Measurements from ENCODE around the gene PPP1R14D. TPM values are rescaled to one million over a fixed set of nuclear protein-coding genes. Genes with fewer than 3 reads are reported as not detected.

PPP1R14D gene
- total RNA-seq, 1 experiment from 2014 or later: not detected

DNA sequence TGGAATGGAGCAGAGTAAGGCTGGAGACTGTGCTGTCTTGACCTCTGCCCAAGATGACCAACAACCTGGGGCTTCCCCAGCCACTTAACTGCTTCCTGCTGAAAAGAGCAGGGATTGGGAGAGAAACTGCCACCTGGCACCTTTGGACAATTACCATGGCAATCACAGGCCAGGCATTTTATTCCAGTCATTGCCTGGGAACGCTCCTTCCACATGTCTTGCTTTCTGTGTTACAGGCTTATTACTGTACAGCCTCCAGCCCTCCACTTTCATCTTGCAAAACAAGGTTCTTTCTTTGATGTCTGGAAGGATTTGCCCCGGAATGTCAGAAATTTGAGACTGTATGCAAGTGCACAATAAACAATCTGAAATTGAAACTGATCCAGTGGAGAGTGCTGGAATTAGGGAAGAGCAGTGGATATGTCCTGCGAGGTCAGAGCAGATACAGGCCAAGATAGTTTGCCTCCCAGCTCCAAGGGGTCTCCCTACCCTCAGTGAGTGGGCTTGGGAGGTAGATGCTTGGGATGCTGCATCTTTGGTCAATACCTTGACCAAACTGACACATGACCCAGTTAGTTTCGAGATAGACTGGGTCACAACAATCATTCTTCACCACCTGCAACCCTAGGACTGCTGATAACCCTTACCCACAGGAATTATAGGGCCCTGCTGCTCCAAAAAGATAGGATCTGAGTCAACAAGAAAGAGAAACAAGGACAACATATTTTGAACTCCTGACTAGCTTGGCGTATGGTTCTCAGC lies 2.7 kb downstream of the PPP1R14D start:
- Histone ChIP-seq H3K4me3 (replicated peaks in 1 of 2; ENCODE audit: low read depth in 1 of 2, low read length in 2 of 2) (0 out of 4 replicates have a peak overlapping the region, but pooled peaks of 1 of the 2 experiments have one; percentile 3), H3K9me3 (ENCODE audit: control insufficient read depth in 1 of 2, insufficient read depth in 1 of 2, low read depth in 1 of 2, low read length in 2 of 2) (no peaks in the 10 kb centered on the region), H3K79me2 (ENCODE audit: insufficient read depth, low read length) (no peaks in the 10 kb centered on the region), H3K9ac (ENCODE audit: low read length) (peak overlapping the region; percentile 18; the same call in 1 of the 2 replicates), H3K4me2 (ENCODE audit: low read length) (peak overlapping the region; percentile 50), H3K9me2 (ENCODE audit: insufficient read depth) (no peaks in the 10 kb centered on the region), H3K36me3 (ENCODE audit: control insufficient read depth in 1 of 2, insufficient read depth in 2 of 2, low read length in 2 of 2) (no peaks in the 10 kb centered on the region), H2AFZ (ENCODE audit: low read depth, low read length, poor library complexity, severe bottlenecking) (no peak overlapping the region), H4K20me1 (ENCODE audit: insufficient read depth) (no peaks in the 10 kb centered on the region), H3K4me1 (ENCODE audit: control insufficient read depth in 1 of 2, insufficient read depth in 2 of 2, low read length in 2 of 2) (peaks cover 19 to 23% of the 10 kb centered on the region in 2 experiments), H3K27ac (ENCODE audit: low read depth, low read length) (0 out of 2 replicates have a peak overlapping the region, but pooled peaks have one; percentile 12), H3K27me3 (ENCODE audit: insufficient read depth, low read length) (no peaks in the 10 kb centered on the region)
- intact Hi-C loops (cut with micrococcal nuclease): no loop called here
- no TSS peak for BruUV-seq (replicated peaks)
- ChIA-PET CTCF (no interaction called here), RAD21 (ENCODE audit: low non-redundant PET in 1 of 2, low total read pairs in 2 of 2, uncharacterized antibody in 2 of 2, unreplicated experiment in 2 of 2) (no interaction called here), POLR2A (no interaction called here)
- TF ChIP-seq TCF7L2 (IDR thresholded peaks at IDR 0.05; ENCODE audit: borderline replicate concordance, extremely low read depth, insufficient read depth, insufficient read length) (peak; percentile 64), RAD21 (IDR thresholded peaks at IDR 0.05; ENCODE audit: low read depth) (no peak)
- DNase-seq (ENCODE audit: low read depth, low spot score) (no peak), ATAC-seq (peak; percentile 65)

GRCh38 chr15:40823572-40824343 lies 4.8 kb downstream of the PPP1R14D start:
- Histone ChIP-seq H3K9me2 (ENCODE audit: insufficient read depth) (no peaks in the 10 kb centered on the region), H3K27me3 (ENCODE audit: insufficient read depth, low read length) (no peaks in the 10 kb centered on the region), H3K79me2 (ENCODE audit: insufficient read depth, low read length) (no peaks in the 10 kb centered on the region), H3K4me3 (replicated peaks in 1 of 2; ENCODE audit: low read depth in 1 of 2, low read length in 2 of 2) (no peak overlapping the region), H3K9ac (ENCODE audit: low read length) (no peak overlapping the region), H3K36me3 (ENCODE audit: control insufficient read depth in 1 of 2, insufficient read depth in 2 of 2, low read length in 2 of 2) (no peaks in the 10 kb centered on the region), H3K4me2 (ENCODE audit: low read length) (no peak overlapping the region), H4K20me1 (ENCODE audit: insufficient read depth) (no peaks in the 10 kb centered on the region), H2AFZ (ENCODE audit: low read depth, low read length, poor library complexity, severe bottlenecking) (no peak overlapping the region), H3K9me3 (ENCODE audit: control insufficient read depth in 1 of 2, insufficient read depth in 1 of 2, low read depth in 1 of 2, low read length in 2 of 2) (no peaks in the 10 kb centered on the region), H3K4me1 (ENCODE audit: control insufficient read depth in 1 of 2, insufficient read depth in 2 of 2, low read length in 2 of 2) (peaks cover 17 to 20% of the 10 kb centered on the region in 2 experiments), H3K27ac (ENCODE audit: low read depth, low read length) (no peak overlapping the region)
- no TSS peak for BruUV-seq (replicated peaks)
- ChIA-PET CTCF (no interaction called here), RAD21 (ENCODE audit: low non-redundant PET in 1 of 2, low total read pairs in 2 of 2, uncharacterized antibody in 2 of 2, unreplicated experiment in 2 of 2) (interaction anchor here in 1 of 2 experiments (0.6 kb wide), 1 partner anchor 236 kb away, joined by 4 read pairs; no protein-coding TSS in a partner anchor), POLR2A (no interaction called here)
- ATAC-seq: 0 out of 2 replicates have a peak, but pooled peaks have one; percentile 36
- intact Hi-C loops (cut with micrococcal nuclease): no loop called here
- DNase-seq (ENCODE audit: low read depth, low spot score): no peak
- TF ChIP-seq, protein P1, sequence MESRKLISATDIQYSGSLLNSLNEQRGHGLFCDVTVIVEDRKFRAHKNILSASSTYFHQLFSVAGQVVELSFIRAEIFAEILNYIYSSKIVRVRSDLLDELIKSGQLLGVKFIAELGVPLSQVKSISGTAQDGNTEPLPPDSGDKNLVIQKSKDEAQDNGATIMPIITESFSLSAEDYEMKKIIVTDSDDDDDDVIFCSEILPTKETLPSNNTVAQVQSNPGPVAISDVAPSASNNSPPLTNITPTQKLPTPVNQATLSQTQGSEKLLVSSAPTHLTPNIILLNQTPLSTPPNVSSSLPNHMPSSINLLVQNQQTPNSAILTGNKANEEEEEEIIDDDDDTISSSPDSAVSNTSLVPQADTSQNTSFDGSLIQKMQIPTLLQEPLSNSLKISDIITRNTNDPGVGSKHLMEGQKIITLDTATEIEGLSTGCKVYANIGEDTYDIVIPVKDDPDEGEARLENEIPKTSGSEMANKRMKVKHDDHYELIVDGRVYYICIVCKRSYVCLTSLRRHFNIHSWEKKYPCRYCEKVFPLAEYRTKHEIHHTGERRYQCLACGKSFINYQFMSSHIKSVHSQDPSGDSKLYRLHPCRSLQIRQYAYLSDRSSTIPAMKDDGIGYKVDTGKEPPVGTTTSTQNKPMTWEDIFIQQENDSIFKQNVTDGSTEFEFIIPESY (IDR thresholded peaks at IDR 0.05; ENCODE audit: extremely low read depth, insufficient replicate concordance, low read length): no peak
- TF ChIP-seq CBX3 (IDR thresholded peaks at IDR 0.05; ENCODE audit: low read depth): no peak
- TF ChIP-seq REST (IDR thresholded peaks at IDR 0.05; ENCODE audit: low read depth): no peak
- no peak for TF ChIP-seq POLR2AphosphoS5 (IDR thresholded peaks at IDR 0.05; ENCODE audit: low read depth, low read length)
- TF ChIP-seq YY1 (IDR thresholded peaks at IDR 0.05; ENCODE audit: extremely low read depth, insufficient replicate concordance, low read depth, low read length): no peak
- no peak for TF ChIP-seq SP1 (IDR thresholded peaks at IDR 0.05; ENCODE audit: low read depth)
- TF ChIP-seq EZH2phosphoT487 (IDR thresholded peaks at IDR 0.05; ENCODE audit: borderline replicate concordance): no peak
- TF ChIP-seq CEBPB (IDR thresholded peaks at IDR 0.05; ENCODE audit: low read depth): no peak
- no peak for TF ChIP-seq ZFX (IDR thresholded peaks at IDR 0.05)
- TF ChIP-seq RAD21 (IDR thresholded peaks at IDR 0.05; ENCODE audit: low read depth): no peak

All from HCT116 (cell line).